HG03139 (cell line): ENCODE measurements around the gene MS4A5.

Source experiments
- ATAC-seq: cut with Tn5 transposase; IDR thresholded peaks from one replicate; pipeline ENCODE4 v1.9.1; 2021; ENCODE audit not compliant: unreplicated experiment

MS4A5 gene

GRCh38 chr11:60477035-60477445 is 47.7 kb downstream of the MS4A5 start:
- no peak for ATAC-seq

- ATAC-seq: no peak
Measured at GRCh38 chr11:60482361-60482760, 53.0 kb downstream of the MS4A5 start.

DNA sequence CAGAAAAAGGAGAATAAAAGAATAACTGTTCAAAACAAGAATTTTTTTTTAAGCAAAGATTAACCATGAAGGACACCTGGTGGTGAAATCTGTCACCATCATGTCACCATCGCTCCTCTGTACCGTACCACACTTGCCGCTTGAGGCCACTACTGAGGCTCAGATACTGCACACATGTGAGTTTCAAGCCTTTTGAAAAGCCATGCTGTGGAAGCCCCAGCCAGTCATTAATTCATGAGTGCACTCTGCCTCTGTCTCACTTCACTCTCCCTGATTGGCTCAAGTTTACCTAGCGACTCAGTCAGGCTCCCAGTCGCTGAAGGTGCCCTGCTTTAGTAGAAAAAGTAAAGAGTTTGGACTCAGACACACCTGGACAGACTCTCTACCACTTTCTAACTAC is 56.6 kb downstream of the MS4A5 start:
- peak; percentile 96 for ATAC-seq

- ATAC-seq: no peak
Measured at GRCh38 chr11:60492488-60493009, 63.2 kb downstream of the MS4A5 start, which contains the start of gene MS4A12. Gene MS4A12 (plus strand): TSS chr11:60492778. CDS start chr11:60497319, 4,541 bp downstream.

DNA sequence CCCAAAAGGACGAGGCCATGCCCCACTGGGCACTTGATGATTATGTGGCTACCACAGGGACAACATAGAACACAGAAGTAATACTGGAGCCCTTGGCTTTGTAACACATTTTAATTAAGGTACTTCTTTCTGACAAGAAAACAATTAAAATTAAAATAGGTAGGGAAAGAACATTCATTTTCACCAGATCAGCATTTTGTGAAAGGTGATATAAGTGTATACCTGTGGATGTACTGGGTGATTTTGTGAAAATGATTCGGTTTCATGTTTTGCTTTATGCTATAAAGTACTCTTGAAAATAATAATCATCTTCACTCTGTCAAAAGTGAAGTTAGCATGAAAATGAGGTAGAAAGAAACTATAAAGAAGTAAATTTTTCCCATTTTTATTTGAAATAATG is 64.1 kb downstream of the MS4A5 start:
- ATAC-seq: no peak
